Measurements from ENCODE around the gene NXF1.

DNA sequence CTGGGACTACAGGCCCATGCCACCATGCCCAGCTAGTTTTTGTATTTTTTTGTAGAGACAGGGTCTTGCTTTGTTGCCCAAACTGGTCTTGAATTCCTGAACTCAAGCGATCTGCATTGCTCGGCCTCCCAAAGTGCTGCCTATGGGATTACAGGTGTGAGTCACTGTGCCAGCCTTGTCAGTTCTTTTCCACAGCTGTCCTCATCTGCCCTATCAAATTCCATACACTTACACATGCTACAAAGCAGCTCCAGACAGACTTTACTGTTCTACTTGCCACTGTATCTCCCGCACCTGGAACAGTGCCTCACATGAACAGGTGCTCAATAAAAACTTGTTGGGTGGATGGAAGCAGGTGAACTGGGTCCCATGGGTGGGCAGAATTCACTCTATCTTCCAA, 18.4 kb upstream of the NXF1 start:
- TF ChIP-seq, protein P1, sequence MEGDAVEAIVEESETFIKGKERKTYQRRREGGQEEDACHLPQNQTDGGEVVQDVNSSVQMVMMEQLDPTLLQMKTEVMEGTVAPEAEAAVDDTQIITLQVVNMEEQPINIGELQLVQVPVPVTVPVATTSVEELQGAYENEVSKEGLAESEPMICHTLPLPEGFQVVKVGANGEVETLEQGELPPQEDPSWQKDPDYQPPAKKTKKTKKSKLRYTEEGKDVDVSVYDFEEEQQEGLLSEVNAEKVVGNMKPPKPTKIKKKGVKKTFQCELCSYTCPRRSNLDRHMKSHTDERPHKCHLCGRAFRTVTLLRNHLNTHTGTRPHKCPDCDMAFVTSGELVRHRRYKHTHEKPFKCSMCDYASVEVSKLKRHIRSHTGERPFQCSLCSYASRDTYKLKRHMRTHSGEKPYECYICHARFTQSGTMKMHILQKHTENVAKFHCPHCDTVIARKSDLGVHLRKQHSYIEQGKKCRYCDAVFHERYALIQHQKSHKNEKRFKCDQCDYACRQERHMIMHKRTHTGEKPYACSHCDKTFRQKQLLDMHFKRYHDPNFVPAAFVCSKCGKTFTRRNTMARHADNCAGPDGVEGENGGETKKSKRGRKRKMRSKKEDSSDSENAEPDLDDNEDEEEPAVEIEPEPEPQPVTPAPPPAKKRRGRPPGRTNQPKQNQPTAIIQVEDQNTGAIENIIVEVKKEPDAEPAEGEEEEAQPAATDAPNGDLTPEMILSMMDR (IDR thresholded peaks at IDR 0.05): no peak
- TF ChIP-seq POLR2A (IDR thresholded peaks at IDR 0.05): no peak
